Neuronal stem cell (in vitro differentiated cells): ENCODE results near the gene RCAN3.

Experiments used
- DNase-seq: peaks from one replicate; pipeline ENCODE4 v3.0.0-alpha.2; 2013; ENCODE audit warnings: low spot score
- H2AFZ ChIP-seq: one replicate; pipeline ENCODE4 v1.6.1; 2013; ENCODE audit warnings: mild to moderate bottlenecking, low read length, inconsistent platforms
- H2AK5ac ChIP-seq: 2 replicates; pipeline ENCODE4 v1.6.1; 2013; ENCODE audit warnings: low read depth, mild to moderate bottlenecking, inconsistent platforms, low read length, moderate library complexity, mixed read lengths
- H2BK120ac ChIP-seq: 2 replicates; pipeline ENCODE4 v1.6.1; 2013; ENCODE audit warnings: low read depth, mild to moderate bottlenecking, inconsistent platforms, low read length, moderate library complexity, mixed read lengths
- H2BK12ac ChIP-seq: one replicate; pipeline ENCODE4 v1.6.1; 2013; ENCODE audit warnings: low read length, inconsistent platforms
- H2BK15ac ChIP-seq: 2 replicates; pipeline ENCODE4 v1.6.1; 2013; ENCODE audit warnings: mild to moderate bottlenecking, low read length, inconsistent platforms, mixed read lengths
- H2BK5ac ChIP-seq: one replicate; pipeline ENCODE4 v1.6.1; 2013; ENCODE audit warnings: inconsistent platforms, mild to moderate bottlenecking, low read length, moderate library complexity
- H3K14ac ChIP-seq: one replicate; pipeline ENCODE4 v1.6.1; 2013; ENCODE audit warnings: low read length, inconsistent platforms
- H3K18ac ChIP-seq: 2 replicates; pipeline ENCODE4 v1.6.1; 2013; ENCODE audit warnings: low read length, inconsistent platforms
- H3K23ac ChIP-seq: 2 replicates; pipeline ENCODE4 v1.6.1; 2013; ENCODE audit warnings: low read depth, mild to moderate bottlenecking, mixed read lengths, low read length, inconsistent platforms; ENCODE audit not compliant: poor library complexity
- H3K27ac ChIP-seq: replicated peaks from 3 replicates; pipeline ENCODE4 v1.5.1; 2013; ENCODE audit warnings: low read length, inconsistent platforms
- H3K27me3 ChIP-seq, 3 experiments: 2 replicates each; pipeline ENCODE4 v1.6.1; 2013; ENCODE audit warnings: low read length in 3 of 3, mild to moderate bottlenecking in 2 of 3, inconsistent platforms in 1 of 3, low read depth in 1 of 3, mixed read lengths in 1 of 3, moderate library complexity in 1 of 3; ENCODE audit not compliant: control insufficient read depth in 3 of 3, insufficient read depth in 3 of 3
- H3K36me3 ChIP-seq, 2 donors: replicated peaks in 1 of 2; 2 replicates each; pipeline ENCODE4 v1.6.1; 2013; ENCODE audit warnings: low read length in 2 of 2; ENCODE audit not compliant: control insufficient read depth in 2 of 2, insufficient read depth in 2 of 2
- H3K4ac ChIP-seq: 2 replicates; pipeline ENCODE4 v1.6.1; 2013; ENCODE audit warnings: inconsistent platforms, mild to moderate bottlenecking, low read length, moderate library complexity
- H3K4me1 ChIP-seq, 2 donors: 1 replicate in 1 of 2; 2 replicates in 1 of 2; pipeline ENCODE4 v1.6.1; 2013; ENCODE audit warnings: low read length in 2 of 2, low read depth in 1 of 2; ENCODE audit not compliant: control insufficient read depth in 2 of 2, insufficient read depth in 1 of 2
- H3K4me2 ChIP-seq: one replicate; pipeline ENCODE4 v1.6.1; 2013; ENCODE audit warnings: mild to moderate bottlenecking, low read length, inconsistent platforms; ENCODE audit not compliant: insufficient read depth, poor library complexity, severe bottlenecking
- H3K4me3 ChIP-seq, 2 donors: 2 replicates each; pipeline ENCODE4 v1.5.1; 2013; ENCODE audit warnings: low read length in 2 of 2, mild to moderate bottlenecking in 2 of 2, inconsistent platforms in 1 of 2, moderate library complexity in 1 of 2
- H3K79me1 ChIP-seq: one replicate; pipeline ENCODE4 v1.6.1; 2013; ENCODE audit warnings: low read depth, mild to moderate bottlenecking, inconsistent platforms, low read length, moderate library complexity
- H3K9ac ChIP-seq: one replicate; pipeline ENCODE4 v1.6.1; 2013; ENCODE audit warnings: mild to moderate bottlenecking, low read depth, low read length, inconsistent platforms; ENCODE audit not compliant: poor library complexity
- H3K9me3 ChIP-seq, 2 donors: replicated peaks in 1 of 2; 2 replicates each; pipeline versions ENCODE3 to v1.6.1; 2013; ENCODE audit warnings: low read length in 2 of 2, mild to moderate bottlenecking in 2 of 2, inconsistent platforms in 1 of 2, low read depth in 1 of 2, mixed read lengths in 1 of 2, moderate library complexity in 1 of 2; ENCODE audit not compliant: control insufficient read depth in 2 of 2, insufficient read depth in 1 of 2
- H4K8ac ChIP-seq: one replicate; pipeline ENCODE4 v1.6.1; 2013; ENCODE audit warnings: low read depth, mild to moderate bottlenecking, inconsistent platforms, low read length, moderate library complexity
- H4K91ac ChIP-seq: one replicate; pipeline ENCODE4 v1.6.1; 2013; ENCODE audit warnings: low read length, low read depth, mild to moderate bottlenecking, inconsistent platforms; ENCODE audit not compliant: poor library complexity
- WGBS, 2 donors: extraction: QIAGEN DNeasy Blood & Tissue Kit; methylation state at CpG; one replicate each; pipeline ENCODE4 v1.1.7; 2013; ENCODE audit warnings: missing lambda C conversion rate in 2 of 2, mixed read lengths in 1 of 2; ENCODE audit not compliant: insufficient read length in 2 of 2, insufficient replicate concordance in 1 of 2; ENCODE audit errors: extremely low coverage in 2 of 2; 5-methylcytosine and 5-hydroxymethylcytosine counted together

RCAN3 gene

GRCh38 chr1:24502065-24502708 is 449 bp upstream of the RCAN3 start:
- peaks cover 7 to 82% (median 18%) of the 10 kb centered on the region in 3 experiments for H3K27me3 ChIP-seq
- no peak overlapping the region for H3K4ac ChIP-seq
- no peak overlapping the region for H4K91ac ChIP-seq
- no peak overlapping the region for H3K14ac ChIP-seq
- peak overlapping the region; percentile 58 for H3K23ac ChIP-seq
- WGBS, 2 donors, result no CpG with 5 or more reads among the region's 39 CpGs
- H3K36me3 ChIP-seq, result no peaks in the 10 kb centered on the region
- H3K18ac ChIP-seq, result peak overlapping the region; percentile 85
- peak overlapping the region; percentile 27 to 89 for H3K4me3 ChIP-seq
- peaks cover 0 to 2% of the 10 kb centered on the region in 2 donors for H3K9me3 ChIP-seq
- no peak overlapping the region for H2AK5ac ChIP-seq
- H4K8ac ChIP-seq, result no peak overlapping the region
- H3K27ac ChIP-seq, result no peak overlapping the region
- H2BK120ac ChIP-seq, result no peak overlapping the region
- no peak overlapping the region for H2BK12ac ChIP-seq
- H2BK5ac ChIP-seq, result no peak overlapping the region
- DNase-seq, result peak; percentile 31
- peaks cover 2% of the 10 kb centered on the region for H3K79me1 ChIP-seq
- no peak overlapping the region for H3K9ac ChIP-seq
- H2BK15ac ChIP-seq, result no peak overlapping the region
- H3K4me2 ChIP-seq, result peak overlapping the region; percentile 85
- peaks cover 0 to 6% of the 10 kb centered on the region in 2 donors for H3K4me1 ChIP-seq
- peak overlapping the region; percentile 77 for H2AFZ ChIP-seq

GRCh38 chr1:24503059-24503751 is 569 bp downstream of the RCAN3 start:
- H2AFZ ChIP-seq, result peak overlapping the region; percentile 77
- peak overlapping the region; percentile 43 for H3K23ac ChIP-seq
- no peak overlapping the region for H2BK12ac ChIP-seq
- peak overlapping the region; percentile 26 to 84 for H3K4me3 ChIP-seq
- peaks cover 0 to 8% of the 10 kb centered on the region in 2 donors for H3K4me1 ChIP-seq
- H3K4ac ChIP-seq, result no peak overlapping the region
- H3K9me3 ChIP-seq, result peaks cover 0 to 2% of the 10 kb centered on the region in 2 donors
- peak overlapping the region; percentile 85 for H3K4me2 ChIP-seq
- no peak overlapping the region for H2AK5ac ChIP-seq
- peaks cover 7 to 82% (median 18%) of the 10 kb centered on the region in 3 experiments for H3K27me3 ChIP-seq
- no peak overlapping the region for H2BK120ac ChIP-seq
- no peak overlapping the region for H4K91ac ChIP-seq
- H2BK5ac ChIP-seq, result no peak overlapping the region
- no CpG with 5 or more reads among the region's 53 CpGs for WGBS, 2 donors
- no peak overlapping the region for H3K9ac ChIP-seq
- DNase-seq, result no peak
- peaks cover 2% of the 10 kb centered on the region for H3K79me1 ChIP-seq
- peak overlapping the region; percentile 50 for H3K14ac ChIP-seq
- peak overlapping the region; percentile 92 for H3K18ac ChIP-seq
- no peaks in the 10 kb centered on the region for H3K36me3 ChIP-seq
- H3K27ac ChIP-seq, result no peak overlapping the region
- H4K8ac ChIP-seq, result no peak overlapping the region
- no peak overlapping the region for H2BK15ac ChIP-seq

- no peak overlapping the region for H4K91ac ChIP-seq
- H3K27me3 ChIP-seq, result peaks cover 7 to 75% (median 18%) of the 10 kb centered on the region in 3 experiments
- H3K14ac ChIP-seq, result no peak overlapping the region
- H4K8ac ChIP-seq, result no peak overlapping the region
- no peaks in the 10 kb centered on the region for H3K36me3 ChIP-seq
- H3K4ac ChIP-seq, result no peak overlapping the region
- H3K4me1 ChIP-seq, result peaks cover 0 to 8% of the 10 kb centered on the region in 2 donors
- peaks cover 2% of the 10 kb centered on the region for H3K79me1 ChIP-seq
- no peak overlapping the region for H2AK5ac ChIP-seq
- H3K4me3 ChIP-seq, result no peak overlapping the region
- H2BK12ac ChIP-seq, result no peak overlapping the region
- no peak overlapping the region for H2BK5ac ChIP-seq
- no peak overlapping the region for H3K23ac ChIP-seq
- WGBS, 2 donors, result no CpG with 5 or more reads among the region's 7 CpGs
- no peak overlapping the region for H2AFZ ChIP-seq
- no peak overlapping the region for H3K18ac ChIP-seq
- H2BK120ac ChIP-seq, result no peak overlapping the region
- no peak overlapping the region for H2BK15ac ChIP-seq
- no peak overlapping the region for H3K27ac ChIP-seq
- no peak overlapping the region for H3K9ac ChIP-seq
- no peak for DNase-seq
- H3K9me3 ChIP-seq, result peaks cover 0 to 2% of the 10 kb centered on the region in 2 donors
- no peak overlapping the region for H3K4me2 ChIP-seq
These were observed 1.4 kb downstream of the RCAN3 start for GRCh38 chr1:24503870-24504523.

GRCh38 chr1:24504560-24504959 is 1.9 kb downstream of the RCAN3 start:
- no peak overlapping the region for H4K8ac ChIP-seq
- peaks cover 0 to 8% of the 10 kb centered on the region in 2 donors for H3K4me1 ChIP-seq
- no peak overlapping the region for H4K91ac ChIP-seq
- no peak overlapping the region for H2BK15ac ChIP-seq
- DNase-seq, result no peak
- H2AFZ ChIP-seq, result no peak overlapping the region
- no peaks in the 10 kb centered on the region for H3K36me3 ChIP-seq
- peaks cover 0 to 2% of the 10 kb centered on the region in 2 donors for H3K9me3 ChIP-seq
- no peak overlapping the region for H3K4ac ChIP-seq
- H2BK120ac ChIP-seq, result no peak overlapping the region
- no peak overlapping the region for H3K23ac ChIP-seq
- peaks cover 7 to 69% (median 18%) of the 10 kb centered on the region in 3 experiments for H3K27me3 ChIP-seq
- H3K9ac ChIP-seq, result no peak overlapping the region
- H2AK5ac ChIP-seq, result no peak overlapping the region
- no CpG with 5 or more reads among the region's 4 CpGs for WGBS, 2 donors
- H3K27ac ChIP-seq, result no peak overlapping the region
- H2BK5ac ChIP-seq, result no peak overlapping the region
- H3K4me3 ChIP-seq, result no peak overlapping the region
- H3K14ac ChIP-seq, result no peak overlapping the region
- peaks cover 2% of the 10 kb centered on the region for H3K79me1 ChIP-seq
- no peak overlapping the region for H3K4me2 ChIP-seq
- H2BK12ac ChIP-seq, result no peak overlapping the region
- H3K18ac ChIP-seq, result no peak overlapping the region
